HCT116 (cell line): ENCODE results near the gene CERKL. TPM values are rescaled to one million over a fixed set of nuclear protein-coding genes. Genes with fewer than 3 reads are reported as not detected.

Experiments used
- ATAC-seq: fragments of 200-7000 bp; cut with Tn5 transposase; 2 replicates; pipeline ENCODE4 v1.9.1; 2020; ENCODE audit warnings: mild to moderate bottlenecking, moderate library complexity
- BruUV-seq: library from RNA; stranded (reverse); fragments of 400-500 nt; replicated peaks from 2 replicates; lab custom pipeline; 2021; lab: Mats Ljungman, UMichigan
- CTCF ChIA-PET: fragments of 300-600 bp; sonication (Branson Sonifier 250); formaldehyde crosslinking; loops from one replicate; lab custom pipeline; 2021; ENCODE audit warnings: antibody characterized with exemption; lab: Charles Lee
- POLR2A ChIA-PET: fragments of 300-600, 350-600 bp; sonication (Branson Sonifier 250); formaldehyde crosslinking; loops from one replicate; lab custom pipeline; 2021; ENCODE audit warnings: antibody characterized with exemption; lab: Charles Lee
- RAD21 ChIA-PET, 2 experiments: fragments of 300-600 bp; sonication (Branson Sonifier 250); formaldehyde crosslinking; loops; one replicate each; lab custom pipeline; 2023; ENCODE audit warnings: low total read pairs in 2 of 2; ENCODE audit not compliant: uncharacterized antibody in 2 of 2, unreplicated experiment in 2 of 2, low non-redundant PET in 1 of 2; lab: Charles Lee
- DNase-seq: peaks from one replicate; pipeline ENCODE4 v3.0.0-alpha.2; 2010; ENCODE audit warnings: low read depth, low spot score
- H2AFZ ChIP-seq: fragments of 200-600 bp; shearing (Covaris generic), sonication (generic); 2 replicates; pipeline ENCODE4 v1.6.1; 2017; ENCODE audit warnings: low read depth, mixed run types, mixed read lengths, antibody characterized with exemption, low read length; ENCODE audit not compliant: poor library complexity, severe bottlenecking
- H3K27ac ChIP-seq: 2 replicates; pipeline ENCODE4 v1.5.1; 2012; ENCODE audit warnings: low read depth, low read length
- H3K27me3 ChIP-seq: fragments of 200-600 bp; sonication (generic); 2 replicates; pipeline ENCODE4 v1.6.1; 2016; ENCODE audit warnings: mixed run types, low read length, mixed read lengths; ENCODE audit not compliant: insufficient read depth
- H3K36me3 ChIP-seq, 2 experiments: fragments of 200-500 bp in 1 of 2; fragments of 200-600 bp in 1 of 2; sonication (Bioruptor generic) in 1 of 2; sonication (generic) in 1 of 2; 2 replicates each; pipeline versions ENCODE4 v1.5.1 to v1.6.1; 2014 to 2016; ENCODE audit warnings: low read length in 2 of 2, inconsistent platforms in 1 of 2, mixed read lengths in 1 of 2, mixed run types in 1 of 2; ENCODE audit not compliant: insufficient read depth in 2 of 2, control insufficient read depth in 1 of 2
- H3K4me1 ChIP-seq, 2 experiments: fragments of 200-600 bp in 1 of 2; sonication (generic) in 1 of 2; 2 replicates each; pipeline versions ENCODE4 v1.5.1 to v1.6.1; 2012 to 2017; ENCODE audit warnings: low read length in 2 of 2, inconsistent platforms in 1 of 2, mild to moderate bottlenecking in 1 of 2, mixed read lengths in 1 of 2, mixed run types in 1 of 2, moderate library complexity in 1 of 2; ENCODE audit not compliant: insufficient read depth in 2 of 2, control insufficient read depth in 1 of 2
- H3K4me2 ChIP-seq: fragments of 200-600 bp; sonication (generic); 2 replicates; pipeline ENCODE4 v1.6.1; 2017; ENCODE audit warnings: mixed run types, low read length, mixed read lengths
- H3K4me3 ChIP-seq, 2 experiments: fragments of 200-600 bp in 1 of 2; sonication (generic) in 1 of 2; replicated peaks in 1 of 2; 2 replicates each; pipeline ENCODE4 v1.5.1; 2011 to 2016; ENCODE audit warnings: low read length in 2 of 2, control low read depth in 1 of 2, low read depth in 1 of 2, mild to moderate bottlenecking in 1 of 2, mixed read lengths in 1 of 2, mixed run types in 1 of 2
- H3K79me2 ChIP-seq: fragments of 200-600 bp; sonication (generic); 2 replicates; pipeline ENCODE4 v1.6.1; 2017; ENCODE audit warnings: mild to moderate bottlenecking, mixed run types, low read length, moderate library complexity, mixed read lengths; ENCODE audit not compliant: insufficient read depth
- H3K9ac ChIP-seq: fragments of 200-600 bp; sonication (generic); 2 replicates; pipeline ENCODE4 v1.6.1; 2016; ENCODE audit warnings: low read length, mixed read lengths
- H3K9me2 ChIP-seq: fragments of 200-600 bp; sonication (generic), shearing (Covaris generic); 2 replicates; pipeline ENCODE4 v1.6.1; 2017; ENCODE audit warnings: mixed run types, mild to moderate bottlenecking, moderate library complexity; ENCODE audit not compliant: insufficient read depth
- H3K9me3 ChIP-seq, 2 experiments: fragments of 200-500 bp in 1 of 2; fragments of 200-600 bp in 1 of 2; sonication (Bioruptor generic) in 1 of 2; sonication (generic) in 1 of 2; 2 replicates each; pipeline ENCODE4 v1.6.1; 2014 to 2017; ENCODE audit warnings: low read length in 2 of 2, mixed read lengths in 2 of 2, inconsistent platforms in 1 of 2, low read depth in 1 of 2, mild to moderate bottlenecking in 1 of 2, mixed run types in 1 of 2, moderate library complexity in 1 of 2; ENCODE audit not compliant: control insufficient read depth in 1 of 2, insufficient read depth in 1 of 2
- H4K20me1 ChIP-seq: fragments of 200-600 bp; sonication (generic), shearing (Covaris generic); 2 replicates; pipeline ENCODE4 v1.6.1; 2017; ENCODE audit warnings: mixed run types, mild to moderate bottlenecking, moderate library complexity; ENCODE audit not compliant: insufficient read depth
- CBX3 ChIP-seq: IDR thresholded peaks from 2 replicates; pipeline ENCODE4 v1.6.1; 2012; ENCODE audit warnings: low read depth
- CEBPB ChIP-seq: IDR thresholded peaks from 2 replicates; pipeline ENCODE4 v1.6.1; 2012; ENCODE audit warnings: low read depth
- EGR1 ChIP-seq: IDR thresholded peaks from 2 replicates; pipeline ENCODE4 v1.6.1; 2012; ENCODE audit warnings: low read depth
- ELF1 ChIP-seq: IDR thresholded peaks from 2 replicates; pipeline ENCODE4 v1.6.1; 2012; ENCODE audit warnings: low read depth, borderline replicate concordance
- EZH2 ChIP-seq: fragments of 200-600 bp; sonication (generic); IDR thresholded peaks from 2 replicates; pipeline ENCODE4 v1.6.1; 2017; ENCODE audit warnings: antibody characterized with exemption, mixed run types
- FOSL1 ChIP-seq: IDR thresholded peaks from 2 replicates; pipeline ENCODE4 v1.6.1; 2012; ENCODE audit warnings: low read depth
- JUND ChIP-seq: IDR thresholded peaks from 2 replicates; pipeline ENCODE4 v1.6.1; 2012
- POLR2A ChIP-seq: IDR thresholded peaks from 2 replicates; pipeline ENCODE4 v1.7.0; 2011; ENCODE audit warnings: borderline replicate concordance; ENCODE audit not compliant: insufficient read depth, insufficient read length; ENCODE audit errors: extremely low read depth
- POLR2AphosphoS5 ChIP-seq: IDR thresholded peaks from 2 replicates; pipeline ENCODE4 v1.6.1; 2011; ENCODE audit warnings: mild to moderate bottlenecking, low read depth, low read length, moderate library complexity
- RAD21 ChIP-seq: IDR thresholded peaks from 2 replicates; pipeline ENCODE4 v1.6.1; 2012; ENCODE audit warnings: low read depth, mild to moderate bottlenecking
- SIN3A ChIP-seq: IDR thresholded peaks from 2 replicates; pipeline ENCODE4 v1.6.1; 2012; ENCODE audit warnings: low read depth
- SP1 ChIP-seq: IDR thresholded peaks from 2 replicates; pipeline ENCODE4 v1.6.1; 2012; ENCODE audit warnings: low read depth
- SRF ChIP-seq: IDR thresholded peaks from 2 replicates; pipeline ENCODE4 v1.6.1; 2012; ENCODE audit warnings: low read depth
- TCF7L2 ChIP-seq: IDR thresholded peaks from 2 replicates; pipeline ENCODE4 v1.7.0; 2011; ENCODE audit warnings: borderline replicate concordance, inconsistent platforms; ENCODE audit not compliant: insufficient read depth, insufficient read length; ENCODE audit errors: extremely low read depth
- YY1 ChIP-seq: IDR thresholded peaks from 2 replicates; pipeline ENCODE4 v1.6.1; 2011; ENCODE audit warnings: low read length, low read depth, moderate library complexity, mild to moderate bottlenecking; ENCODE audit not compliant: insufficient replicate concordance; ENCODE audit errors: extremely low read depth
- ZFX ChIP-seq: fragments of 450-650 bp; IDR thresholded peaks from 2 replicates; pipeline ENCODE4 v1.6.1; 2017
- intact Hi-C: fragments of 100-400 bp; cut with micrococcal nuclease; formaldehyde crosslinking; loops from 2 replicates; pipeline ENCODE4 v1.10.0; 2022
- total RNA-seq: library from RNA; stranded (reverse); gene quantifications from one replicate; pipeline ENCODE4 v1.2.1, GENCODE V29; 2021; ENCODE audit not compliant: unreplicated experiment
- TF ChIP-seq, protein P1 (sequence below): IDR thresholded peaks from 2 replicates; pipeline ENCODE4 v1.6.1; 2012
- TF ChIP-seq, protein P2 (sequence below), 3 experiments: fragments of 200-600 bp in 1 of 3; sonication (generic) in 1 of 3; IDR thresholded peaks in 2 of 3; conservative IDR thresholded peaks in 1 of 3; 2 replicates each; pipeline ENCODE4 v1.5.1; 2012 to 2017; ENCODE audit warnings: low read depth in 2 of 3, low read length in 2 of 3, antibody characterized with exemption in 1 of 3, borderline replicate concordance in 1 of 3, control low read depth in 1 of 3, mild to moderate bottlenecking in 1 of 3, mixed read lengths in 1 of 3, mixed run types in 1 of 3, moderate library complexity in 1 of 3; ENCODE audit not compliant: insufficient read depth in 1 of 3
- TF ChIP-seq, protein P3 (sequence below): IDR thresholded peaks from 2 replicates; pipeline ENCODE4 v1.6.1; 2012; ENCODE audit warnings: low read depth
- TF ChIP-seq, protein P4 (sequence below): IDR thresholded peaks from 2 replicates; pipeline ENCODE4 v1.6.1; 2011; ENCODE audit warnings: mild to moderate bottlenecking, low read length, moderate library complexity; ENCODE audit not compliant: insufficient replicate concordance; ENCODE audit errors: extremely low read depth

CERKL gene
- total RNA-seq, 1 experiment from 2014 or later, result 0.66 TPM

DNA sequence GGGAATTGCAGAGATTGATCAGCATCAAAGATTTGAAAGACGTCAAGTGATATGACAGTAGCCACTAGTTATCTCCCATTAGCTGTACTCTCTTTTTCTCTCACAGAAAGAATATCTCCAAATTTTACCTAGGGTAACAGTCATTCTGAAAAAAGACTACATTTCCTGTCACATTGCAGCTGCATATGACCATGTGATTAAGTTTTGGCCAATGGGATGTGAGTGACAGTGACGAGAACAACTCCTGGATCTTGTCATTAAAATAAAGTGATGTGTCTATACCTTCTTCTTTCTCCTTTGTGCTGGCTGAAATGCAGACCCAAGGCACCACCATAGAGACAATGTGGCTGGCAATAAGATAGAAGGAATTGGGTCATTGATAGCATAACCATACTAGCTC lies 34.0 kb upstream of the CERKL start:
- Histone ChIP-seq H4K20me1 (no peaks in the 10 kb centered on the region), H3K9me3 (no peaks in the 10 kb centered on the region), H2AFZ (no peak overlapping the region), H3K27me3 (no peaks in the 10 kb centered on the region), H3K4me2 (no peak overlapping the region), H3K79me2 (no peaks in the 10 kb centered on the region), H3K4me3 (no peak overlapping the region), H3K36me3 (no peaks in the 10 kb centered on the region), H3K9me2 (no peaks in the 10 kb centered on the region), H3K9ac (no peak overlapping the region), H3K4me1 (no peaks in the 10 kb centered on the region), H3K27ac (no peak overlapping the region)
- CTCF ChIA-PET, result no interaction called here
- intact Hi-C loops, result no loop called here
- no TSS peak for BruUV-seq
- TF ChIP-seq, protein P1, sequence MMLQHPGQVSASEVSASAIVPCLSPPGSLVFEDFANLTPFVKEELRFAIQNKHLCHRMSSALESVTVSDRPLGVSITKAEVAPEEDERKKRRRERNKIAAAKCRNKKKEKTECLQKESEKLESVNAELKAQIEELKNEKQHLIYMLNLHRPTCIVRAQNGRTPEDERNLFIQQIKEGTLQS, result no peak
- TF ChIP-seq EZH2, result no peak
- TF ChIP-seq TCF7L2, result no peak
- TF ChIP-seq ELF1, result no peak
- no peak for TF ChIP-seq CEBPB
- no peak for TF ChIP-seq ZFX
- no peak for TF ChIP-seq POLR2AphosphoS5
- TF ChIP-seq, protein P2, sequence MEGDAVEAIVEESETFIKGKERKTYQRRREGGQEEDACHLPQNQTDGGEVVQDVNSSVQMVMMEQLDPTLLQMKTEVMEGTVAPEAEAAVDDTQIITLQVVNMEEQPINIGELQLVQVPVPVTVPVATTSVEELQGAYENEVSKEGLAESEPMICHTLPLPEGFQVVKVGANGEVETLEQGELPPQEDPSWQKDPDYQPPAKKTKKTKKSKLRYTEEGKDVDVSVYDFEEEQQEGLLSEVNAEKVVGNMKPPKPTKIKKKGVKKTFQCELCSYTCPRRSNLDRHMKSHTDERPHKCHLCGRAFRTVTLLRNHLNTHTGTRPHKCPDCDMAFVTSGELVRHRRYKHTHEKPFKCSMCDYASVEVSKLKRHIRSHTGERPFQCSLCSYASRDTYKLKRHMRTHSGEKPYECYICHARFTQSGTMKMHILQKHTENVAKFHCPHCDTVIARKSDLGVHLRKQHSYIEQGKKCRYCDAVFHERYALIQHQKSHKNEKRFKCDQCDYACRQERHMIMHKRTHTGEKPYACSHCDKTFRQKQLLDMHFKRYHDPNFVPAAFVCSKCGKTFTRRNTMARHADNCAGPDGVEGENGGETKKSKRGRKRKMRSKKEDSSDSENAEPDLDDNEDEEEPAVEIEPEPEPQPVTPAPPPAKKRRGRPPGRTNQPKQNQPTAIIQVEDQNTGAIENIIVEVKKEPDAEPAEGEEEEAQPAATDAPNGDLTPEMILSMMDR (IDR thresholded peaks at IDR 0.05 in 2 of 3, conservative IDR thresholded peaks at IDR 0.05 in 1 of 3; ENCODE audit: borderline replicate concordance in 1 of 3, insufficient read depth in 1 of 3, low read depth in 2 of 3, low read length in 2 of 3), result no peak
- no peak for TF ChIP-seq CBX3
- no peak for TF ChIP-seq EGR1
- no peak for TF ChIP-seq YY1
- TF ChIP-seq POLR2A, result no peak
- no peak for TF ChIP-seq FOSL1
- TF ChIP-seq, protein P3, sequence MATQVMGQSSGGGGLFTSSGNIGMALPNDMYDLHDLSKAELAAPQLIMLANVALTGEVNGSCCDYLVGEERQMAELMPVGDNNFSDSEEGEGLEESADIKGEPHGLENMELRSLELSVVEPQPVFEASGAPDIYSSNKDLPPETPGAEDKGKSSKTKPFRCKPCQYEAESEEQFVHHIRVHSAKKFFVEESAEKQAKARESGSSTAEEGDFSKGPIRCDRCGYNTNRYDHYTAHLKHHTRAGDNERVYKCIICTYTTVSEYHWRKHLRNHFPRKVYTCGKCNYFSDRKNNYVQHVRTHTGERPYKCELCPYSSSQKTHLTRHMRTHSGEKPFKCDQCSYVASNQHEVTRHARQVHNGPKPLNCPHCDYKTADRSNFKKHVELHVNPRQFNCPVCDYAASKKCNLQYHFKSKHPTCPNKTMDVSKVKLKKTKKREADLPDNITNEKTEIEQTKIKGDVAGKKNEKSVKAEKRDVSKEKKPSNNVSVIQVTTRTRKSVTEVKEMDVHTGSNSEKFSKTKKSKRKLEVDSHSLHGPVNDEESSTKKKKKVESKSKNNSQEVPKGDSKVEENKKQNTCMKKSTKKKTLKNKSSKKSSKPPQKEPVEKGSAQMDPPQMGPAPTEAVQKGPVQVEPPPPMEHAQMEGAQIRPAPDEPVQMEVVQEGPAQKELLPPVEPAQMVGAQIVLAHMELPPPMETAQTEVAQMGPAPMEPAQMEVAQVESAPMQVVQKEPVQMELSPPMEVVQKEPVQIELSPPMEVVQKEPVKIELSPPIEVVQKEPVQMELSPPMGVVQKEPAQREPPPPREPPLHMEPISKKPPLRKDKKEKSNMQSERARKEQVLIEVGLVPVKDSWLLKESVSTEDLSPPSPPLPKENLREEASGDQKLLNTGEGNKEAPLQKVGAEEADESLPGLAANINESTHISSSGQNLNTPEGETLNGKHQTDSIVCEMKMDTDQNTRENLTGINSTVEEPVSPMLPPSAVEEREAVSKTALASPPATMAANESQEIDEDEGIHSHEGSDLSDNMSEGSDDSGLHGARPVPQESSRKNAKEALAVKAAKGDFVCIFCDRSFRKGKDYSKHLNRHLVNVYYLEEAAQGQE, result no peak
- TF ChIP-seq SP1, result no peak
- TF ChIP-seq JUND, result no peak
- TF ChIP-seq, protein P4, sequence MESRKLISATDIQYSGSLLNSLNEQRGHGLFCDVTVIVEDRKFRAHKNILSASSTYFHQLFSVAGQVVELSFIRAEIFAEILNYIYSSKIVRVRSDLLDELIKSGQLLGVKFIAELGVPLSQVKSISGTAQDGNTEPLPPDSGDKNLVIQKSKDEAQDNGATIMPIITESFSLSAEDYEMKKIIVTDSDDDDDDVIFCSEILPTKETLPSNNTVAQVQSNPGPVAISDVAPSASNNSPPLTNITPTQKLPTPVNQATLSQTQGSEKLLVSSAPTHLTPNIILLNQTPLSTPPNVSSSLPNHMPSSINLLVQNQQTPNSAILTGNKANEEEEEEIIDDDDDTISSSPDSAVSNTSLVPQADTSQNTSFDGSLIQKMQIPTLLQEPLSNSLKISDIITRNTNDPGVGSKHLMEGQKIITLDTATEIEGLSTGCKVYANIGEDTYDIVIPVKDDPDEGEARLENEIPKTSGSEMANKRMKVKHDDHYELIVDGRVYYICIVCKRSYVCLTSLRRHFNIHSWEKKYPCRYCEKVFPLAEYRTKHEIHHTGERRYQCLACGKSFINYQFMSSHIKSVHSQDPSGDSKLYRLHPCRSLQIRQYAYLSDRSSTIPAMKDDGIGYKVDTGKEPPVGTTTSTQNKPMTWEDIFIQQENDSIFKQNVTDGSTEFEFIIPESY, result no peak
- no peak for TF ChIP-seq SIN3A
- no peak for TF ChIP-seq SRF
- no peak for TF ChIP-seq RAD21
- POLR2A ChIA-PET, result no interaction called here
- DNase-seq (no peak), ATAC-seq (no peak)
- RAD21 ChIA-PET, result no interaction called here
